ENCODE results near the gene ZNF423.

GRCh38 chr16:49833796-49834530 is 21.9 kb downstream of the ZNF423 start:
- TF ChIP-seq, protein P1, sequence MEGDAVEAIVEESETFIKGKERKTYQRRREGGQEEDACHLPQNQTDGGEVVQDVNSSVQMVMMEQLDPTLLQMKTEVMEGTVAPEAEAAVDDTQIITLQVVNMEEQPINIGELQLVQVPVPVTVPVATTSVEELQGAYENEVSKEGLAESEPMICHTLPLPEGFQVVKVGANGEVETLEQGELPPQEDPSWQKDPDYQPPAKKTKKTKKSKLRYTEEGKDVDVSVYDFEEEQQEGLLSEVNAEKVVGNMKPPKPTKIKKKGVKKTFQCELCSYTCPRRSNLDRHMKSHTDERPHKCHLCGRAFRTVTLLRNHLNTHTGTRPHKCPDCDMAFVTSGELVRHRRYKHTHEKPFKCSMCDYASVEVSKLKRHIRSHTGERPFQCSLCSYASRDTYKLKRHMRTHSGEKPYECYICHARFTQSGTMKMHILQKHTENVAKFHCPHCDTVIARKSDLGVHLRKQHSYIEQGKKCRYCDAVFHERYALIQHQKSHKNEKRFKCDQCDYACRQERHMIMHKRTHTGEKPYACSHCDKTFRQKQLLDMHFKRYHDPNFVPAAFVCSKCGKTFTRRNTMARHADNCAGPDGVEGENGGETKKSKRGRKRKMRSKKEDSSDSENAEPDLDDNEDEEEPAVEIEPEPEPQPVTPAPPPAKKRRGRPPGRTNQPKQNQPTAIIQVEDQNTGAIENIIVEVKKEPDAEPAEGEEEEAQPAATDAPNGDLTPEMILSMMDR (IDR thresholded peaks at IDR 0.05) = no peak
- no peak for TF ChIP-seq POLR2AphosphoS5 (IDR thresholded peaks at IDR 0.05)
- TF ChIP-seq POLR2A (IDR thresholded peaks at IDR 0.05) = no peak
